Measurements from ENCODE around the gene WNT3. TPM values are rescaled to one million over a fixed set of nuclear protein-coding genes. Genes with fewer than 3 reads are reported as not detected.

Gene WNT3
- total RNA-seq, 4 donors from 2014 or later, result 0.21 to 0.90 (median 0.73) TPM

DNA sequence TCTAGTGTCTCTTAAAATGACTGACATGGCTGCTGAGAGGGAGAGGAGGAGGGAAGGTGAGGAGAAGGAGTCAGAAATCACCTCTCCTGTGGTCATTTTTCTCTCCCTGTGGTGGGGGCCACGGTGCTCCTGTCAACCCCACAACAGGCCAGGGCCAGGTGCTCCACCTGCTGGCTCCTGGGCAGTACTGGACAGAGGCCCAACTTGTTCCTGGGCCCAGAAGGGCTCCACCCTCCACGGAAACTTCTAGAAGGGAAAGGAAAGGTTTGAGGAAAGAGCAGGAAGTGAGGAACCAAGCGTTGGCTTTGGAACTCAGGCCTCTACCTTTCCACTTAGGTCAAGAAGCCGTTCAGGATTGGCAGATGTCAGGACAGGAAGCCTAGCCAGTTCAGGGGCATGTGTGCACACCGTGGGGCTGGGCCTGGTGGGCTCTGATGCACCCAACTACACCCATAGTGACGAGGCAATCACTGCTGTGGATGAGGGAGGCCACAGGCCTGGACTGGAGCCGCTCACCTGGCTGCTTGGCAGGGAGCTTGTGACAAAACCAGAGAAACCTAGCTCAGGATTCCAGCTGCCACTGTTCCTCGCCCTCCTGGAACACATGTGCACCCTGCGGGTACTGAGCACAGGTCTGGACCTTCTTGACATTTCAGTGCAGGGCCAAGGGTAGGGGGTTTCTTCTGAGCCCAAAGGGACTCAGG, 36.1 kb downstream of the WNT3 start:
- 39 to 70% methylated on average over 5 to 8 of the region's 9 CpGs for WGBS, 2 donors
- TF ChIP-seq POLR2A (IDR thresholded peaks at IDR 0.05), result no peak
- TF ChIP-seq, protein P1, sequence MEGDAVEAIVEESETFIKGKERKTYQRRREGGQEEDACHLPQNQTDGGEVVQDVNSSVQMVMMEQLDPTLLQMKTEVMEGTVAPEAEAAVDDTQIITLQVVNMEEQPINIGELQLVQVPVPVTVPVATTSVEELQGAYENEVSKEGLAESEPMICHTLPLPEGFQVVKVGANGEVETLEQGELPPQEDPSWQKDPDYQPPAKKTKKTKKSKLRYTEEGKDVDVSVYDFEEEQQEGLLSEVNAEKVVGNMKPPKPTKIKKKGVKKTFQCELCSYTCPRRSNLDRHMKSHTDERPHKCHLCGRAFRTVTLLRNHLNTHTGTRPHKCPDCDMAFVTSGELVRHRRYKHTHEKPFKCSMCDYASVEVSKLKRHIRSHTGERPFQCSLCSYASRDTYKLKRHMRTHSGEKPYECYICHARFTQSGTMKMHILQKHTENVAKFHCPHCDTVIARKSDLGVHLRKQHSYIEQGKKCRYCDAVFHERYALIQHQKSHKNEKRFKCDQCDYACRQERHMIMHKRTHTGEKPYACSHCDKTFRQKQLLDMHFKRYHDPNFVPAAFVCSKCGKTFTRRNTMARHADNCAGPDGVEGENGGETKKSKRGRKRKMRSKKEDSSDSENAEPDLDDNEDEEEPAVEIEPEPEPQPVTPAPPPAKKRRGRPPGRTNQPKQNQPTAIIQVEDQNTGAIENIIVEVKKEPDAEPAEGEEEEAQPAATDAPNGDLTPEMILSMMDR (IDR thresholded peaks at IDR 0.05), result peak in 1 of 5 experiments; percentile 22
- TF ChIP-seq EP300 (IDR thresholded peaks at IDR 0.05), result no peak
- H3K36me3 ChIP-seq, result no peaks in the 10 kb centered on the region
- H3K9me3 ChIP-seq, result no peaks in the 10 kb centered on the region
- no peaks in the 10 kb centered on the region for H3K4me1 ChIP-seq
- peaks cover 0 to 11% of the 10 kb centered on the region in 2 donors for H3K27me3 ChIP-seq
- H3K27ac ChIP-seq, result no peak overlapping the region
- no peak overlapping the region for H3K4me3 ChIP-seq
- no peak for DNase-seq (ENCODE audit: low spot score in 2 of 2)

DNA sequence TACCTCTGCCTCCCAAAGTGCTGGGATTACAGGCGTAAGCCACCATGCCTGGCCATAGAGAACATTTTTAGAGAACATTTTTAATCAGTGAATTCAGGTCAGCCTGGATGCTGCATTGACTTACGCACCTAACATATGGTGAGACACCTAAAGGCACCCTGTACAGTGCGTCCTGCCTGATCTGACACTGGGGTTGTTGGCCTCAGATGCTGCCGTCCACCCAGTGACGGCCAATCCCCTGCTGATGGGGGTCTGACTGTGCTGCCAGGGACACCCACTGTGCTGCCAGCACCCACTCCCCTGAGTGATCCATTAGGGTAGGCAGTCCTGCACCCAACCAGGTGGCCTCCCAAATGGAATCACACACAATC, 38.5 kb downstream of the WNT3 start:
- no peak for DNase-seq (ENCODE audit: low spot score in 2 of 2)
- no peak for TF ChIP-seq EP300 (IDR thresholded peaks at IDR 0.05)
- TF ChIP-seq POLR2A (IDR thresholded peaks at IDR 0.05), result no peak
- TF ChIP-seq, protein P1 (IDR thresholded peaks at IDR 0.05), result no peak
- 90 to 96% methylated on average over 2 to 5 of the region's 5 CpGs for WGBS, 2 donors
- no peaks in the 10 kb centered on the region for H3K4me1 ChIP-seq
- no peak overlapping the region for H3K4me3 ChIP-seq
- H3K27ac ChIP-seq, result no peak overlapping the region
- H3K27me3 ChIP-seq, result peaks cover 0 to 22% of the 10 kb centered on the region in 2 donors
- H3K9me3 ChIP-seq, result no peaks in the 10 kb centered on the region
- no peaks in the 10 kb centered on the region for H3K36me3 ChIP-seq

DNA sequence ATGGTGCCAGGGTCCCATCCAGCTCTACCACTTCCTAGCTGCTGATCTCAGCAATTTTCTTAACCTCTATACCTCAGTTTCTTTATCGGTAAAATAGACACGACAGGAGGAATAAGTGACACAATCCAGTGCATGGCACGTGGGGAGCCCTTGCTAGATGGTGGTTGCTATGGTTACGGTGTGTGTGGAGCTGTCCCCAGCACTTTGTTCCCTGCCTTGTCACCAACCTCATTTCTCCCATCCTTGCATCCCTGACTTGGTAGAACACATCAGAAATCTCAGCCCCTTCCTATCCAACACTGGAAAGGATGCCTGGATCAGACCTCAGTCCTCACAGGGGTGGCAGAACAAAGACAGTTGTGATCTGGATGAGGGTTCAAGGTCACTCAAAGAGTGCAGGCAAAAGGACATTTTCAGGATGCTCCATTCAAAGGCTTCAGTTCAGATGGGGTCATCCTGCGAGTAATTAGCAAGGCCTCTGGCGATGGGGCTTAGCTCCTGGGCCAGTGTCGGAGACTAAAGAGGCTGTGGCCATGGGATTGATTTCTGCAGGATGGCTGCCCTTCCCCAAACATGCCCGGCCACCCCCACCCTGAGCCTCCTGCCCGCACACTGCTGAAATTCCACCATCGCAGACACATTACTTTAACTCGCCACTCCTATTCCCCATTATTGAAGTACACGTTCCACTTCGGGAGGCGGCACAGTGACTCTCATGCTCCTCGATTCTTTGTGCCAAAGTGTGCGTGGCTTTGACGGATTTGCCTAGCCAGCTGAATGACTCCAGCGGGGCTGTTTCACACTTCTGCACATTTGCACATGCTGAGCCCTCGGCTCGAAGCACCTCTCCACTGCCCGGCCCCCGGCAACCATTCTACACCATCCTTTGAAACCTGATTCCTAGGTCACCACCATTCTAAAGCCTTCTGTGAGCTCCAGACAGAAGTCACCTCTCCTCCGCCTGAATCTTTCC, 40.3 kb downstream of the WNT3 start:
- H3K36me3 ChIP-seq, result no peaks in the 10 kb centered on the region
- peaks cover 0 to 28% of the 10 kb centered on the region in 2 donors for H3K27me3 ChIP-seq
- TF ChIP-seq, protein P1 (IDR thresholded peaks at IDR 0.05), result no peak
- TF ChIP-seq POLR2A (IDR thresholded peaks at IDR 0.05) (no peak), EP300 (IDR thresholded peaks at IDR 0.05) (no peak)
- no peak overlapping the region for H3K27ac ChIP-seq
- no peak for DNase-seq (ENCODE audit: low spot score in 2 of 2)
- no peaks in the 10 kb centered on the region for H3K4me1 ChIP-seq
- no peak overlapping the region for H3K4me3 ChIP-seq
- no peaks in the 10 kb centered on the region for H3K9me3 ChIP-seq
- WGBS, 2 donors, result 52 to 55% methylated on average over 23 of the region's 23 CpGs

DNA sequence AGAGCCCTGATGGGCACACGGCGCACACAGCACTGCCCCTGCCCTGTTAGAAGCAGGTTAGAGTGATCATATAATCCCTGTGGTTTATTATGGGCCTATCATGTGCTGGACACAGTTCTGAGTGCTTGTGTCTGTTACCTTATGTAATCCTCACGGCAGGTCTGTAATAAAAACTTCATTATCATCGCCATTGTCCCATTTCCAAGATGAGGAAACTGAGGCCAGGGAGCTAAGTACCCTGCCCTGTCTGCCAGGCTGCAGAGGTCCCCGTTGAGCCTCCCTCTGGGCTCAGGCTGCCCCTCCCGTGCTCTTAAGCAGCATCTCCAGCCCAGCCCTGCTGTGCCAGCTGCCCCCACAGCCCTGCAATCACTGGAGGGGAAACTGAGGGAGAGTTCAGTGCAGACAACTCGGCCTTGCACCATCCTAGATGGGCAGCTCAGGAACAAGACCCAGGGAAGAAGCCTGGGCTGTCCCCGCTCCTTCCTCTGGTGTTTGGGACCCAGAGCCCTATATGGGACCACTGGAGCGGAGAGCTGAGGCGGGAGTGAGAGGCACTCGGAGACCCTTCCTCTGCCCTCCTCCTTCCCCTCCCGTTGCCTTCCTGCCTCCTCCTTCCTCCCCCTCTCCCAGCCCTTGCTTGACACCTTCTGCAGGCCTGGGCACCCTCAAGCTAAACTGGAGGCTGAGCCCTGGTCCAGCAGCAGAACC, 42.0 kb downstream of the WNT3 start:
- Histone ChIP-seq H3K4me1 (peaks cover 0 to 10% (median 0%) of the 10 kb centered on the region in 4 donors), H3K27ac (no peak overlapping the region), H3K36me3 (no peaks in the 10 kb centered on the region), H3K27me3 (peaks cover 0 to 39% of the 10 kb centered on the region in 2 donors), H3K4me3 (no peak overlapping the region), H3K9me3 (no peaks in the 10 kb centered on the region)
- WGBS, 2 donors, result 71 to 78% methylated on average over 9 to 10 of the region's 12 CpGs
- TF ChIP-seq, protein P1 (IDR thresholded peaks at IDR 0.05), result no peak
- TF ChIP-seq EP300 (IDR thresholded peaks at IDR 0.05) (no peak), POLR2A (IDR thresholded peaks at IDR 0.05) (no peak)
- DNase-seq (ENCODE audit: low spot score in 2 of 2), result no peak
